ENCODE data around the gene TBX15.

TBX15 gene

DNA sequence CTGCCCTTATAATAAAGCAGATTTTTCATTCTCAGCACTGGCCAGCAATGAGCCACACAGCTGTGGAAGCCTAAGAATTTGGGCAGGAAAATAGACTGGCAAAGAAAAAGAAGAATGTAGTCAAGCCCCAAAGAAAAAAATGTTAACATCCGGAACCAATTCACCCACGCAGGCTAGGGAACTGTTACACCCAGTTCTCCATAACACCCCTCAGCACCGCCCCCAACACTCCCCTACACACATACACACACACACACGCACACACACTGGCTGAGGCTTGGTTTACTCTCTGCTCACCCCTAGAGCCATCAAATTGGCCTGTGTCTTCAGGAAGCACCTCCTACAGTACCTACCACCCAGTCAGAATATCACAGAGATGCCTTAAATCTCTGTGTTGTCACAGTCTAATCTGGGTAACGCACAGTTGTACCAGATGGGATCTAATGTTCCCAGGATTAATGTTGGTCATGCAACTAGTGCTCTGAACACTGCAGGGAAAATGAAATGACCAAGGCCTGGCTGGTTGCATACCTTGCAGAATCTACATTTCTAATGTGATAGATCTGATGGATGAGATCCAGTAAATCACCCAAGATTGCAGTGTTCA lies 14.5 kb downstream of the TBX15 start:
- TF ChIP-seq, protein P1, sequence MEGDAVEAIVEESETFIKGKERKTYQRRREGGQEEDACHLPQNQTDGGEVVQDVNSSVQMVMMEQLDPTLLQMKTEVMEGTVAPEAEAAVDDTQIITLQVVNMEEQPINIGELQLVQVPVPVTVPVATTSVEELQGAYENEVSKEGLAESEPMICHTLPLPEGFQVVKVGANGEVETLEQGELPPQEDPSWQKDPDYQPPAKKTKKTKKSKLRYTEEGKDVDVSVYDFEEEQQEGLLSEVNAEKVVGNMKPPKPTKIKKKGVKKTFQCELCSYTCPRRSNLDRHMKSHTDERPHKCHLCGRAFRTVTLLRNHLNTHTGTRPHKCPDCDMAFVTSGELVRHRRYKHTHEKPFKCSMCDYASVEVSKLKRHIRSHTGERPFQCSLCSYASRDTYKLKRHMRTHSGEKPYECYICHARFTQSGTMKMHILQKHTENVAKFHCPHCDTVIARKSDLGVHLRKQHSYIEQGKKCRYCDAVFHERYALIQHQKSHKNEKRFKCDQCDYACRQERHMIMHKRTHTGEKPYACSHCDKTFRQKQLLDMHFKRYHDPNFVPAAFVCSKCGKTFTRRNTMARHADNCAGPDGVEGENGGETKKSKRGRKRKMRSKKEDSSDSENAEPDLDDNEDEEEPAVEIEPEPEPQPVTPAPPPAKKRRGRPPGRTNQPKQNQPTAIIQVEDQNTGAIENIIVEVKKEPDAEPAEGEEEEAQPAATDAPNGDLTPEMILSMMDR (IDR thresholded peaks at IDR 0.05): no peak

DNA sequence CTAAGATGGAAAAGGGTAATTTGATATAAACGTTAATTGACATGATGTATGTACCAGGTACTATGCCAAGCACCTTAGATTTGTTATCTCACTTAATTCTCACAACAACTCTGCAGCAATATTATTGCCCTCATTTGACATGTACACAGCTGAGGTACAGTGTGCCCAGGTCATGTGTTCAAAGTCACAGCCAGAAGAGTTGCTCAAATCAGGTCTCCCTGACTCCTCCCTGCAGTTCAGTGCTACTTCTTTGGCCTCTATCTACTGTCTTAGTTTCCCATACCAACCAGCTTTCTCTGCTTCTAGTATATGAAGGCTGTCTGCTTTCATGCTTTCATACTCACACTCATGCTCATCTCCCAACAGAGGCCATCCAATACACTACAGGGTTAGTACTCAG lies 15.1 kb downstream of the TBX15 start:
- TF ChIP-seq, protein P1 (IDR thresholded peaks at IDR 0.05): no peak

DNA sequence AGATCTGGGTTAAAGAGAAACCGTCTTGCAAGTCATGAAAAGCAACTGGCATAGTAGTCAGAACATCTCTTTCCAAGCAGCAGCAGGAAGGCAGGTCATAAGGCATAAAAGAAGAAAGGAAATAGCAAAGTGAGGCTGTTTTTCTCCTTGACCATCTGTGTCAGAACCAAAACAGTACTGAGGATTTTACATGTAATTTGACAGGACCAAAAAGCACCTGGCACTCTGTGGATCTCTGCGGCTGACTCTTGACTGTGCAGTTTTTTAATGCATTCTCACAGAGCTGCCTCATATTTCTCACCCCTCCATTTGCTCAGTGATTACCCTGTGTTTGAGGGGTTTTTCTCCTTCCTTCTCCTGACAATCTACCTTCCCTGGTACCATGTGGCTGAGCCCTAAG lies 17.7 kb downstream of the TBX15 start:
- TF ChIP-seq, protein P1 (IDR thresholded peaks at IDR 0.05): no peak

DNA sequence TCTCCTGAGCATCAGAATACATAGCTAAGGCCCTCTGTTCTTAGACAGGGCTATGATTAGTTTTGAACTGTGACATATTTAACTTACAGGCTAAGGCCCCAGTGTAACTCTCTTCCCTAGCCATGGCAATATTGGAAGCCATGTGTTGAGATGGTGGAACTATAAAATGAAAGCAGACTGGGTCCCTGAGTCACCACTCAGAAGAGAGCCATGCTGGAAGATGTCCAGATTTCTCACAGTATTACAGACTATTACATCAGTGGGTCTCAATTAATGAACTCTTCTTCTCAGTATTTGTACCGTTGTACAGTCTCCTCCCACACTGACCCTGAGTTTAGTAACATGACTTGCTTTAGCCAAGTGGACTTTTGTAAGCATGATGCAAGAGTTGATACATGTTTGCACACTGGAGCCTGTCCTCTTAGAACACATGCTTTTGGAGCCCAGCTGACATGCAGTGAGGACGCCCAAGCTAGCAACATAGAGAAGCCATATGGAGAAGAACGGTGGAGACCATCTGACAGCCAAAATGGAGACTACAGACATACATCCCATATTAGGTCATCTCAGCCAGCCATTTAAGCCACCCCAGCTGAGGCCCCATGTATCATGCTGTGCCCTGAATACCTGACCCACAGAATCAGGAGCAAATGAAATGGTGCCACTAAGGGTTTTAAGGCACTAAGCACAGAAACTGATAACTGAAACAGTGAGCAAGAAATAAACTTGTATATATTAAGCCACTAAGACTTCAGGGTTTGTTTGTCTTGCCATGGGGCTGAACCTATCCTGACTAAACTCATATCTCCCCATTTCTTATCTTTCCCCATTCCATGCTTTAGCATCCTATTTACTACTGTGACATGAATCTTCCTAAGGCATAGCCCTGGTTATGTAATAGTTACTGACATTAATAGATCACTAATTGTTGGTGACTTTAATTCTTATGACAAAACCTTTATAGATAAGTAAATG lies 24.4 kb downstream of the TBX15 start:
- TF ChIP-seq, protein P1 (IDR thresholded peaks at IDR 0.05): no peak

DNA sequence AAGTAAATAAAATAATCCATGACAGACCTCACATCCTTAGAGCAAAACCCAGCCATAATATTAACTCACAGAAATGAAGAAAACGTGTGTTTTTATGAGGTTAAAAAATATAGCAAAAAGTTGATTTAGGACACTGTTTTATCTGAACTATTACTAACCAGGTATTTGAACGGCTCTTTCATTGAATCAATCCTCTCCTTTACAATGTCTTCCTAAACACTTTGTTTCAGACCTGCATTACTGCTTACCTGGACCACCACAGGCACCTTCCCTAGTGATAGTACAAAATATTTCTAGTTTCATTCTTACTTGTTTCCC lies 25.0 kb downstream of the TBX15 start:
- TF ChIP-seq, protein P1 (IDR thresholded peaks at IDR 0.05): no peak

DNA sequence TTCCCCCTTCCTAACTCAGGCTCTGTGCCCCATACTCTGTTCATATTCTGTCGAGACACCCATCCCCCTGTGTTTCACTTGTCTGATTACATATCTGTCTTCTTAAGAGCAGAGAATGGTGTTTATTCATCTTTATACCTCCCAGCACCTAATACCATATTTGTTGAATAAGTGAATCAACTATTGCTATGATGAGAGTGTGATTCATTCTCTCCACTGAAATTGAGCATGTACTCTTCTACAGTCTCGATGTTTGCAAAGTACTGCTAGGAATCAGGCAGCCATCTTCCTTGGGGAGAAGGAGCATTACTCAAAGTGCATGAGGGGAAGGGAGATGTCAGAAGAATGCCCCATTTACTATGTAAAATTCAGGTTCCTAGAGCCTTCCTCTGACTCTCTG lies 27.0 kb downstream of the TBX15 start:
- TF ChIP-seq, protein P1 (IDR thresholded peaks at IDR 0.05): no peak

DNA sequence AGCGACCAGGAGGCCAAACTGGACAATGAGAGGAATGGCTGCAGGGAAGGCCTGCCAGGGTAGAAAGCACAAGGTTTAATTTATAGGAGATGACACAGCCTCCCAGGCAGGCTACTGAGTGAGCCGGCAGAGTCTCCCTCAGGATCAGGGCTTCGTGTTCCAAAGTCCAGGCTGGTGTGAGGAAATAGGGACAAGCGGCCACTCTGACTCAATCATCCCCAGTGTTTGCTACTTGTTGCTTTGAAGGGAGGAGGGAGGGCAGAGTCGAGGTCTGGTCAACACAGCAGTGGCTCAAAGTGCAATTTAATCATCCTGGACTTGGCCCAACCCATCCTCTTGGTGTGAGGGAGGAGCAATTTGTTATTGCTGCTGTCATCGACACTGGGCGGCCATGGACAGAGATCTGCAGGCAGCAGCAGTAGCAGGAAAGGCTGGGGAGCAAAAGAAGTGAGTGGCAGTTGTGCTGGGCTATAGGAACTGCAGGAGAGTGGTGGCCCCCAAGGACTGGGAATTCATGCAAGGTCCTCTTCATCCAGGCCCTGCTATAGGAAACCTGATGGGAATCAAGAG lies 27.5 kb downstream of the TBX15 start:
- TF ChIP-seq, protein P1 (IDR thresholded peaks at IDR 0.05): no peak

Measured in LNCAP (cell line).